IMR-90 (cell line): ENCODE measurements around the gene SPTBN5. TPM values are rescaled to one million over a fixed set of nuclear protein-coding genes. Genes with fewer than 3 reads are reported as not detected.

Experiments
- ATAC-seq: fragments of 200-7000 bp; cut with Tn5 transposase; 2 replicates; pipeline ENCODE4 v1.9.1; 2020; ENCODE audit warnings: low read depth, mild to moderate bottlenecking, moderate library complexity
- BruUV-seq: library from RNA; stranded (reverse); fragments of 400-500 nt; replicated peaks from 2 replicates; lab custom pipeline; 2021; lab: Mats Ljungman, UMichigan
- CTCF ChIA-PET: fragments of 300-600 bp; formaldehyde crosslinking; extraction: SDS; loops from one replicate; lab custom pipeline; 2021; ENCODE audit warnings: antibody characterized with exemption; lab: Yijun Ruan, JAX
- POLR2A ChIA-PET: fragments of 300-600 bp; sonication (Branson Sonifier 250); formaldehyde crosslinking; loops from one replicate; lab custom pipeline; 2022; ENCODE audit warnings: antibody characterized with exemption; ENCODE audit not compliant: unreplicated experiment; lab: Charles Lee
- DNase-seq: peaks from one replicate; pipeline ENCODE4 v3.0.0; 2013
- H2AFZ ChIP-seq: replicated peaks from 2 replicates; pipeline ENCODE3; 2013; ENCODE audit warnings: low read length, mild to moderate bottlenecking; ENCODE audit not compliant: poor library complexity
- H2AK5ac ChIP-seq: 2 replicates; pipeline ENCODE4 v1.6.1; 2013; ENCODE audit warnings: low read depth, low read length, inconsistent platforms
- H2AK9ac ChIP-seq: replicated peaks from 2 replicates; pipeline ENCODE3; 2013; ENCODE audit warnings: mild to moderate bottlenecking, low read depth, low read length, moderate library complexity; ENCODE audit not compliant: poor library complexity
- H2BK120ac ChIP-seq: 2 replicates; pipeline ENCODE4 v1.6.1; 2013; ENCODE audit warnings: low read depth, low read length, inconsistent platforms
- H2BK15ac ChIP-seq: 3 replicates; pipeline ENCODE4 v1.6.1; 2013; ENCODE audit warnings: low read depth, low read length, inconsistent platforms
- H2BK20ac ChIP-seq: 2 replicates; pipeline ENCODE4 v1.6.1; 2013; ENCODE audit warnings: low read depth, mild to moderate bottlenecking, inconsistent platforms, low read length, moderate library complexity
- H2BK5ac ChIP-seq: 2 replicates; pipeline ENCODE4 v1.6.1; 2013; ENCODE audit warnings: mild to moderate bottlenecking, low read depth, low read length, inconsistent platforms; ENCODE audit not compliant: poor library complexity, severe bottlenecking
- H3K14ac ChIP-seq: replicated peaks from 2 replicates; pipeline ENCODE4 v1.6.1; 2013; ENCODE audit warnings: low read depth, low read length, inconsistent platforms
- H3K18ac ChIP-seq: 2 replicates; pipeline ENCODE4 v1.6.1; 2013; ENCODE audit warnings: low read depth, low read length, control low read depth
- H3K23ac ChIP-seq: 2 replicates; pipeline ENCODE4 v1.6.1; 2013; ENCODE audit warnings: low read depth, low read length, inconsistent platforms
- H3K27ac ChIP-seq: 2 replicates; pipeline ENCODE4 v1.5.1; 2013; ENCODE audit warnings: mild to moderate bottlenecking, control low read depth, low read length; ENCODE audit not compliant: insufficient read depth
- H3K27me3 ChIP-seq: 2 replicates; pipeline ENCODE4 v1.6.1; 2013; ENCODE audit warnings: low read length; ENCODE audit not compliant: control insufficient read depth, insufficient read depth
- H3K36me3 ChIP-seq: 2 replicates; pipeline ENCODE4 v1.6.1; 2013; ENCODE audit warnings: low read length, mixed read lengths; ENCODE audit not compliant: control insufficient read depth, insufficient read depth
- H3K4ac ChIP-seq: 2 replicates; pipeline ENCODE4 v1.6.1; 2013; ENCODE audit warnings: low read depth, low read length, inconsistent platforms
- H3K4me1 ChIP-seq: 2 replicates; pipeline ENCODE4 v1.6.1; 2013; ENCODE audit warnings: low read length, mixed read lengths; ENCODE audit not compliant: control insufficient read depth, insufficient read depth
- H3K4me2 ChIP-seq: 2 replicates; pipeline ENCODE4 v1.6.1; 2013; ENCODE audit warnings: low read depth, mild to moderate bottlenecking, control low read depth, low read length, moderate library complexity
- H3K4me3 ChIP-seq: 2 replicates; pipeline ENCODE4 v1.5.1; 2013; ENCODE audit warnings: low read depth, mild to moderate bottlenecking, control low read depth, low read length, moderate library complexity; ENCODE audit not compliant: insufficient read depth
- H3K56ac ChIP-seq: 2 replicates; pipeline ENCODE4 v1.6.1; 2013; ENCODE audit warnings: low read length, inconsistent platforms; ENCODE audit not compliant: insufficient read depth; ENCODE audit errors: extremely low read depth
- H3K79me1 ChIP-seq, 2 experiments: 2 replicates each; pipeline ENCODE4 v1.6.1; 2013; ENCODE audit warnings: low read length in 2 of 2, inconsistent platforms in 1 of 2, low read depth in 1 of 2
- H3K9ac ChIP-seq: 2 replicates; pipeline ENCODE4 v1.6.1; 2013; ENCODE audit warnings: low read depth, low read length, control low read depth
- H3K9me1 ChIP-seq: 2 replicates; pipeline ENCODE4 v1.6.1; 2013; ENCODE audit warnings: low read length, inconsistent platforms; ENCODE audit not compliant: insufficient read depth
- H3K9me3 ChIP-seq: 2 replicates; pipeline ENCODE4 v1.6.1; 2013; ENCODE audit warnings: low read length; ENCODE audit not compliant: control insufficient read depth, insufficient read depth
- H4K20me1 ChIP-seq: 2 replicates; pipeline ENCODE4 v1.6.1; 2013; ENCODE audit warnings: low read length, inconsistent platforms; ENCODE audit not compliant: insufficient read depth
- H4K5ac ChIP-seq: 2 replicates; pipeline ENCODE4 v1.6.1; 2013; ENCODE audit warnings: mild to moderate bottlenecking, low read depth, low read length, control low read depth
- H4K8ac ChIP-seq, 2 experiments: 2 replicates each; pipeline ENCODE4 v1.6.1; 2013; ENCODE audit warnings: low read depth in 2 of 2, low read length in 2 of 2, control low read depth in 1 of 2, inconsistent platforms in 1 of 2
- H4K91ac ChIP-seq: 2 replicates; pipeline ENCODE4 v1.6.1; 2013; ENCODE audit warnings: low read depth, low read length, inconsistent platforms; ENCODE audit not compliant: insufficient read depth
- BHLHE40 ChIP-seq: fragments of 150-350 bp; IDR thresholded peaks from 2 replicates; pipeline ENCODE4 v1.6.1; 2016; ENCODE audit warnings: mild to moderate bottlenecking, low read depth, low read length
- CTCF ChIP-seq: conservative IDR thresholded peaks from 2 replicates; pipeline ENCODE4 v1.5.1; 2012; ENCODE audit warnings: mild to moderate bottlenecking, low read depth, low read length, improper control_type of control experiment
- POLR2A ChIP-seq: IDR thresholded peaks from 2 replicates; pipeline ENCODE4 v1.6.1; 2012; ENCODE audit warnings: mild to moderate bottlenecking, low read depth, low read length
- SMC3 ChIP-seq: fragments of 150-350 bp; IDR thresholded peaks from 2 replicates; pipeline ENCODE4 v1.6.1; 2016; ENCODE audit warnings: low read depth, mild to moderate bottlenecking, antibody characterized with exemption, low read length, moderate library complexity
- WGBS, 2 experiments: methylation state at CpG; one replicate each; pipeline versions ENCODE4 v1.1.5 to v1.1.7; 2013; ENCODE audit warnings: missing lambda C conversion rate in 2 of 2; ENCODE audit not compliant: insufficient read length in 1 of 2; ENCODE audit errors: extremely low coverage in 2 of 2; 5-methylcytosine and 5-hydroxymethylcytosine counted together
- dilution Hi-C: fragments of 300-500 bp; cut with HindIII; formaldehyde crosslinking; loops from one replicate; pipeline ENCODE4 v1.14.3; 2018; ENCODE audit warnings: low sequenced_read_pairs; ENCODE audit not compliant: unreplicated experiment
- in situ Hi-C: fragments of 300-500 bp; cut with MboI; formaldehyde crosslinking; loops from 3 replicates; pipeline ENCODE4 v1.14.3; 2019; ENCODE audit warnings: low sequenced_read_pairs, inconsistent platforms, mixed read lengths
- intact Hi-C: fragments of 100-400 bp; cut with micrococcal nuclease; formaldehyde crosslinking; loops from 2 replicates; pipeline ENCODE4 v1.10.0; 2022
- polyA plus RNA-seq, 3 experiments: library from polyadenylated mRNA; depleted of rRNA; stranded (reverse); fragments of >200 nt; gene quantifications; 2 replicates each; pipeline ENCODE4 v1.2.3, GENCODE V29; 2012; ENCODE audit warnings: low replicate concordance in 1 of 3
- total RNA-seq: library from RNA; depleted of rRNA; stranded (reverse); fragments of >200 nt; gene quantifications from 2 replicates; pipeline ENCODE4 v1.2.3, GENCODE V29; 2012

SPTBN5 gene
- total and polyA plus RNA-seq, 2 of the 4 experiments (the other 2 are of a cell fraction) = under 0.01 to 0.38 TPM

DNA sequence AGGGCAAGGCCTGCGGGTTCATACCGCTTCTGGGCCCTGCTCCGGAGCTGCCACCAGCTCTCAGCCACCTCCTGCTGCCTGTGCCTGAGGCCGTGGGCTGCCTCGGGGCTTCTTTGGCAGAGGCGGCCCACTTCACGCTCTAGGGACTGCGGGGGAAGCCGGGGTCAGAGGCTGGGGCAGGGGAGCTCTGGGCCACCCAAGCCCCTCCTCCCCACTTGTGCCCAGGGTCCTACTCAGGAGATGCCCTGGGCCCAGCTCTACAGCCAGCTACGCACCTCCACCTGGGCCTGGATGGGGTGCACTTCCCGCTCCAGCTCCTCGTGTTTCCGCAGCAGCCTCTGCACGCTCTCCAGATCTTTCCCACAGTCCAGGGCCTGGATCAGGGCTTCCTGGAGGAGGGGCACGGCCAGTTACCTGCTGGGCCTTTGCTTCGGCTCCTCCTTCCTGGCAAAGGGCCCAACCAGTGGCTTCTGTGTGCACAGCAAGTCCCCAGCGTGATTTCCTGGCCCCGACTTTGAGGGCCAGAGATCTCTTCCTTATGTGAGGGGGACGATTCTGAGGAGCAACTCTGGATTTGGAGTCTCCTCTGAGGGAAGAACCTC is 31.2 kb downstream of the SPTBN5 start:
- ChIA-PET CTCF (interaction anchor here (1.5 kb wide), 1 partner anchor 14 kb away, joined by 4 read pairs; no protein-coding TSS in a partner anchor), POLR2A (no interaction called here)
- ATAC-seq = no peak
- Histone ChIP-seq H2AK5ac (no peak overlapping the region), H2BK15ac (no peak overlapping the region), H4K8ac (no peak overlapping the region), H3K4ac (no peak overlapping the region), H4K20me1 (no peaks in the 10 kb centered on the region), H2AK9ac (no peak overlapping the region), H2AFZ (no peak overlapping the region), H3K9me1 (no peaks in the 10 kb centered on the region), H3K27me3 (peaks cover 27% of the 10 kb centered on the region), H2BK120ac (no peak overlapping the region), H3K56ac (no peak overlapping the region), H3K23ac (no peak overlapping the region), H3K9ac (no peak overlapping the region), H3K9me3 (no peaks in the 10 kb centered on the region), H4K91ac (no peak overlapping the region), H3K36me3 (no peaks in the 10 kb centered on the region), H3K18ac (no peak overlapping the region), H2BK5ac (no peak overlapping the region), H3K14ac (no peak overlapping the region), H3K4me1 (no peaks in the 10 kb centered on the region), H3K27ac (no peak overlapping the region), H3K79me1 (no peaks in the 10 kb centered on the region), H3K4me2 (no peak overlapping the region), H2BK20ac (no peak overlapping the region), H4K5ac (no peak overlapping the region), H3K4me3 (no peak overlapping the region)
- in situ Hi-C loops = no loop called here
- intact Hi-C loops = no loop called here
- 82% methylated on average over 14 of the region's 19 CpGs; no CpG with 5 or more reads in 1 of the 2 experiments for WGBS, 2 experiments
- DNase-seq = no peak
- TF ChIP-seq SMC3 (no peak), POLR2A (no peak), BHLHE40 (no peak), CTCF (no peak)
- no TSS peak for BruUV-seq
- dilution Hi-C loops = no loop called here
